ENCODE results near the gene CNIH3. TPM values are rescaled to one million over a fixed set of nuclear protein-coding genes. Genes with fewer than 3 reads are reported as not detected.

Gene CNIH3
- total RNA-seq, 1 experiment from 2014 or later: 3.7 TPM

DNA sequence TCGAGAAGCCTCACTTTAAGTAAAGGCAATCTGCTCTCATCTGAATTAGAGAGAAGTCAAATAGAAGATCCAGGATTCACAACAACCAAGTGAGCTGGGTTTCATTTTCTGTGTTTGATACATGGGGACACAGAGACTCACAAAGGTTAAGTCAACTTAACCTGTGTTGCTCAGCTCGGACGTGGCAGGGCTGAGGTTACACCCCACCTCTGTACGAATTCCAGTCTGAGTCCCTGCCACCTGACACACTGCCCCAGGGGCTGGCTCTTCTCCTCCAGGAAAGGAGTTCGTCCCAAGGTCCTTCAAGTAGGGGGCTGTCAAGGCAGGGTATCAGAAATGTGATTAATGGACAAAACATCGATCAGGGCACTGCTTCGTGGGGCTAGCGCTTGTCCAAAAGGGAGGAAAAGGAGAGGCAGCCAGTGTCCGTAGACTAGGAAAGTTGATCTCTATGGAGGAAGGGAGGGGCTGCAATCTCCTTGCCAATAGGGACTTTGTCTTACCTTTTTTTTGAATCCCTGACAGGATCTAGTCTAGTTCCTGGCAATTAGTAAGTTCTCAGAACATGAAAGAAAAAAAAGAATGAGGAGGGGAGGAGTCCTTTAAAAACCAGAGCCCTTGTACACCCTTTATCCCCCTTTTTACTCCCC is 116.4 kb downstream of the CNIH3 start:
- intact Hi-C loops (cut with micrococcal nuclease; ENCODE audit: unreplicated experiment) (no loop called here), in situ Hi-C loops (cut with HindIII; ENCODE audit: low pct_unique_long_range_greater_than_20kb, low sequenced_read_pairs) (no loop called here)
- Histone ChIP-seq H3K36me3 (ENCODE audit: control insufficient read depth, insufficient read depth, low read length) (no peaks in the 10 kb centered on the region), H3K4me1 (ENCODE audit: control insufficient read depth, insufficient read depth, low read length) (no peaks in the 10 kb centered on the region), H3K4me3 (ENCODE audit: low read depth in 2 of 2, low read length in 2 of 2) (no peak overlapping the region), H3K27ac (ENCODE audit: low read length) (no peak overlapping the region), H3K27me3 (ENCODE audit: control insufficient read depth, insufficient read depth, low read length) (no peaks in the 10 kb centered on the region; the same call in 1 of the 2 replicates), H3K9me3 (ENCODE audit: control insufficient read depth, insufficient read depth, low read depth, low read length) (no peaks in the 10 kb centered on the region)
- ChIA-PET POLR2A (no interaction called here), CTCF (no interaction called here)
- ATAC-seq (no peak), DNase-seq (ENCODE audit: low read depth, low spot score) (no peak)
- TF ChIP-seq POLR2AphosphoS5 (IDR thresholded peaks at IDR 0.05; ENCODE audit: low read depth, low read length) (no peak), SIN3A (IDR thresholded peaks at IDR 0.05; ENCODE audit: borderline replicate concordance, insufficient read depth, low read depth, low read length) (no peak), TCF7L2 (IDR thresholded peaks at IDR 0.05; ENCODE audit: low read depth, low read length) (no peak)
- TF ChIP-seq, protein P1, sequence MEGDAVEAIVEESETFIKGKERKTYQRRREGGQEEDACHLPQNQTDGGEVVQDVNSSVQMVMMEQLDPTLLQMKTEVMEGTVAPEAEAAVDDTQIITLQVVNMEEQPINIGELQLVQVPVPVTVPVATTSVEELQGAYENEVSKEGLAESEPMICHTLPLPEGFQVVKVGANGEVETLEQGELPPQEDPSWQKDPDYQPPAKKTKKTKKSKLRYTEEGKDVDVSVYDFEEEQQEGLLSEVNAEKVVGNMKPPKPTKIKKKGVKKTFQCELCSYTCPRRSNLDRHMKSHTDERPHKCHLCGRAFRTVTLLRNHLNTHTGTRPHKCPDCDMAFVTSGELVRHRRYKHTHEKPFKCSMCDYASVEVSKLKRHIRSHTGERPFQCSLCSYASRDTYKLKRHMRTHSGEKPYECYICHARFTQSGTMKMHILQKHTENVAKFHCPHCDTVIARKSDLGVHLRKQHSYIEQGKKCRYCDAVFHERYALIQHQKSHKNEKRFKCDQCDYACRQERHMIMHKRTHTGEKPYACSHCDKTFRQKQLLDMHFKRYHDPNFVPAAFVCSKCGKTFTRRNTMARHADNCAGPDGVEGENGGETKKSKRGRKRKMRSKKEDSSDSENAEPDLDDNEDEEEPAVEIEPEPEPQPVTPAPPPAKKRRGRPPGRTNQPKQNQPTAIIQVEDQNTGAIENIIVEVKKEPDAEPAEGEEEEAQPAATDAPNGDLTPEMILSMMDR (IDR thresholded peaks at IDR 0.05): no peak
- TF ChIP-seq, protein P2, sequence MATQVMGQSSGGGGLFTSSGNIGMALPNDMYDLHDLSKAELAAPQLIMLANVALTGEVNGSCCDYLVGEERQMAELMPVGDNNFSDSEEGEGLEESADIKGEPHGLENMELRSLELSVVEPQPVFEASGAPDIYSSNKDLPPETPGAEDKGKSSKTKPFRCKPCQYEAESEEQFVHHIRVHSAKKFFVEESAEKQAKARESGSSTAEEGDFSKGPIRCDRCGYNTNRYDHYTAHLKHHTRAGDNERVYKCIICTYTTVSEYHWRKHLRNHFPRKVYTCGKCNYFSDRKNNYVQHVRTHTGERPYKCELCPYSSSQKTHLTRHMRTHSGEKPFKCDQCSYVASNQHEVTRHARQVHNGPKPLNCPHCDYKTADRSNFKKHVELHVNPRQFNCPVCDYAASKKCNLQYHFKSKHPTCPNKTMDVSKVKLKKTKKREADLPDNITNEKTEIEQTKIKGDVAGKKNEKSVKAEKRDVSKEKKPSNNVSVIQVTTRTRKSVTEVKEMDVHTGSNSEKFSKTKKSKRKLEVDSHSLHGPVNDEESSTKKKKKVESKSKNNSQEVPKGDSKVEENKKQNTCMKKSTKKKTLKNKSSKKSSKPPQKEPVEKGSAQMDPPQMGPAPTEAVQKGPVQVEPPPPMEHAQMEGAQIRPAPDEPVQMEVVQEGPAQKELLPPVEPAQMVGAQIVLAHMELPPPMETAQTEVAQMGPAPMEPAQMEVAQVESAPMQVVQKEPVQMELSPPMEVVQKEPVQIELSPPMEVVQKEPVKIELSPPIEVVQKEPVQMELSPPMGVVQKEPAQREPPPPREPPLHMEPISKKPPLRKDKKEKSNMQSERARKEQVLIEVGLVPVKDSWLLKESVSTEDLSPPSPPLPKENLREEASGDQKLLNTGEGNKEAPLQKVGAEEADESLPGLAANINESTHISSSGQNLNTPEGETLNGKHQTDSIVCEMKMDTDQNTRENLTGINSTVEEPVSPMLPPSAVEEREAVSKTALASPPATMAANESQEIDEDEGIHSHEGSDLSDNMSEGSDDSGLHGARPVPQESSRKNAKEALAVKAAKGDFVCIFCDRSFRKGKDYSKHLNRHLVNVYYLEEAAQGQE (IDR thresholded peaks at IDR 0.05; ENCODE audit: insufficient read depth in 1 of 2, low read depth in 2 of 2, low read length in 1 of 2): no peak
- no TSS peak for BruUV-seq (replicated peaks)

DNA sequence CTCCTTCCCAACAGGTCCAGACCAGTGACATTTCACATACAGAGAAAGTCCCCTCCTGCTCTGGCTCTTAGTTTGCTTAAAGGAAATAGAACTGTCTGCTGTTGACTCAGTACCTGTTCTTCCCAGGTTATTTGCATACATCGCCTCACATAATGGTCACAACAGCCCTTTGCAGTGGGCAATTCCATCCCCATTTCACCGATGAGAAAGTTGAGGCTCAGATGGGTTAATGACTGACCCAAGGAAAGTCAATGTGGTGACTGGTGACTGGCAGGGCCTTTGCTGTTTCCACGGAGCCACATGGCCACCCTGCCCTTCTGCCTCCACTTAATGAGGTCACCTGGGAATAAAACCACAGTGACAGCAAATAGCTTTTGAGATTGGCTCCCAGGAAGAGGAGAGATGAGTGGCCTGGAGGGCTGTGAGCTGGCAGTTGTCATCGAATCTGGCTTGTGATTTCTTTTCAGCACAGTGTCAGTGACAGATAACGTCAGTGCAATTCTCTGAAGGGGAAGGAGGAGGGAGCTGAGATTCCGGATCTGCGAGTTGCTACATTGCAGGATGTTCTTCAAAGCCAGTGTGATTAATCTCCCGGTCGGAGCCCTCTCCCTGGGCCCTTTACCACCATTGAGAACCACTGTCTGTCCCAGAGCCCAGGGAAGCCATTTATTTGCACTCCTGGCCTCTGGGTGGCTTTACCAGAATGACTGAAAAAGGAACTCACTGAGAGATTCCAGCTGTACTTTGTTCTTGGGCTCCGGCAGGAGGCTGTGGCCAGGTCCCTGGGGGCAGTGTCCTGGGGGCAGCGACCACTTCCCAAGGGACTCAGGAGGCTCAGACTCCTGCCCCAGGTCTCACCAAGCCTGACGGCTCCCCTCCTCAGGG is 117.2 kb downstream of the CNIH3 start:
- no peaks in the 10 kb centered on the region; the same call in 1 of the 2 replicates for H3K27me3 ChIP-seq (ENCODE audit: control insufficient read depth, insufficient read depth, low read length)
- in situ Hi-C loops (cut with HindIII; ENCODE audit: low pct_unique_long_range_greater_than_20kb, low sequenced_read_pairs): no loop called here
- intact Hi-C loops (cut with micrococcal nuclease; ENCODE audit: unreplicated experiment): no loop called here
- BruUV-seq (replicated peaks): no TSS peak
- H3K4me3 ChIP-seq (ENCODE audit: low read depth in 2 of 2, low read length in 2 of 2): no peak overlapping the region
- POLR2A ChIA-PET: no interaction called here
- no peaks in the 10 kb centered on the region for H3K9me3 ChIP-seq (ENCODE audit: control insufficient read depth, insufficient read depth, low read depth, low read length)
- DNase-seq (ENCODE audit: low read depth, low spot score): no peak
- no peak for TF ChIP-seq TCF7L2 (IDR thresholded peaks at IDR 0.05; ENCODE audit: low read depth, low read length)
- TF ChIP-seq, protein P1 (IDR thresholded peaks at IDR 0.05): no peak
- TF ChIP-seq SIN3A (IDR thresholded peaks at IDR 0.05; ENCODE audit: borderline replicate concordance, insufficient read depth, low read depth, low read length): no peak
- TF ChIP-seq POLR2AphosphoS5 (IDR thresholded peaks at IDR 0.05; ENCODE audit: low read depth, low read length): no peak
- TF ChIP-seq, protein P2 (IDR thresholded peaks at IDR 0.05; ENCODE audit: insufficient read depth in 1 of 2, low read depth in 2 of 2, low read length in 1 of 2): no peak
- H3K27ac ChIP-seq (ENCODE audit: low read length): no peak overlapping the region
- no peaks in the 10 kb centered on the region for H3K4me1 ChIP-seq (ENCODE audit: control insufficient read depth, insufficient read depth, low read length)
- no peak for ATAC-seq
- H3K36me3 ChIP-seq (ENCODE audit: control insufficient read depth, insufficient read depth, low read length): no peaks in the 10 kb centered on the region
- CTCF ChIA-PET: no interaction called here
